ENCODE measurements around the gene CTDP1.
"Not testable (repeated sequence)": the region's sequence is repeated elsewhere in the genome, so short reads cannot be mapped to it uniquely, and the experiment has no call there.

CTDP1 gene

GRCh38 chr18:79737426-79737825 lies 57.8 kb downstream of the CTDP1 start:
- no peak overlapping the region for H3K4me3 ChIP-seq (ENCODE audit: low read depth, low read length)
- DNase-seq (ENCODE audit: low read depth) = no peak
- no peak for TF ChIP-seq CTCF (conservative IDR thresholded peaks at IDR 0.05; ENCODE audit: low read depth, low read length)

DNA sequence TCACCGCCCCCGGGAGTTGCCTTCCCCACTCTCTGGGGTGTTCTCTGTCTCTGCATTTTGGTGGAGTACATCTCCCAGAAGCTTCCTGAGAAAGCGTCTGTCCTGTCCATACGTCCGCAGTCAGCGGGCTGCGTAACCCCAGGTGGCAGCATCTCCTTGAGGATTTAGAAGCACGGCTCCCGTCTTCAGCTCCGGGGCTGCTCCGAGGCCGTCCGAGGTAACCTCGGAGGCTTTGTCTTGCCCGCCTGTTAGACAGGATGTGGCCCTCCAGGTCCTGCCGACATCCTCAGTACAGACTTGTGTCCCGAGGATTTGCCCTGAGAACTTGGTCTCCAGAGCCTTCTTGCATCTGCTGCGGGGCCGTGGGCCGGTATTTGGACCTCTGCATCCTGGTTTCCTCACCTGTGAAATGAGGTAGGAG lies 58.4 kb downstream of the CTDP1 start:
- TF ChIP-seq CTCF (conservative IDR thresholded peaks at IDR 0.05; ENCODE audit: low read depth, low read length) = no peak
- no peak overlapping the region for H3K4me3 ChIP-seq (ENCODE audit: low read depth, low read length)
- DNase-seq (ENCODE audit: low read depth) = no peak

- no peak for TF ChIP-seq CTCF (conservative IDR thresholded peaks at IDR 0.05; ENCODE audit: low read depth, low read length)
- peak; percentile 65 for DNase-seq (ENCODE audit: low read depth)
- no peak overlapping the region for H3K4me3 ChIP-seq (ENCODE audit: low read depth, low read length)
These were observed 59.2 kb downstream of the CTDP1 start for GRCh38 chr18:79738581-79739439.

DNA sequence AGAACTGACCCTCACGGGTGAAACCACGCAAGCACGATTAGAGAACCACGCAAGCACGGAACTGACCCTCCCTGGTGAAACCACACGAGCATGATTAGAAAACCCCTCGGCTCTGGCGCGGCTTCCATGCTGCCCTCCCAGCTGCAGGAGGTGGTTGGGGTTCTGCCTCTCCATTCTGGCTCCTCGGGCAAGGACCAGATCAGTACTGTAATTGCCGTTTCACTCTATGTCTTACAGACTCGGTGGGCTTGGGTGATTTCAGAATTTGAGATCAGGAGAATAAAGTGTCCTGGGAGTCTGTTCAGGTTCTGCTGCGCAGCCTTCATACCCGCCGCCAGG lies 59.8 kb downstream of the CTDP1 start:
- no peak overlapping the region for H3K4me3 ChIP-seq (ENCODE audit: low read depth, low read length)
- no peak for DNase-seq (ENCODE audit: low read depth)
- no peak for TF ChIP-seq CTCF (conservative IDR thresholded peaks at IDR 0.05; ENCODE audit: low read depth, low read length)

- DNase-seq (ENCODE audit: low read depth); H3K4me3 ChIP-seq (ENCODE audit: low read depth, low read length): not testable (repeated sequence)
These were observed 60.4 kb downstream of the CTDP1 start for GRCh38 chr18:79740047-79740446.

- no peak for TF ChIP-seq CTCF (conservative IDR thresholded peaks at IDR 0.05; ENCODE audit: low read depth, low read length)
- no peak overlapping the region for H3K4me3 ChIP-seq (ENCODE audit: low read depth, low read length)
- DNase-seq (ENCODE audit: low read depth) = no peak
These were observed 61.1 kb downstream of the CTDP1 start for GRCh38 chr18:79740521-79741361.

DNA sequence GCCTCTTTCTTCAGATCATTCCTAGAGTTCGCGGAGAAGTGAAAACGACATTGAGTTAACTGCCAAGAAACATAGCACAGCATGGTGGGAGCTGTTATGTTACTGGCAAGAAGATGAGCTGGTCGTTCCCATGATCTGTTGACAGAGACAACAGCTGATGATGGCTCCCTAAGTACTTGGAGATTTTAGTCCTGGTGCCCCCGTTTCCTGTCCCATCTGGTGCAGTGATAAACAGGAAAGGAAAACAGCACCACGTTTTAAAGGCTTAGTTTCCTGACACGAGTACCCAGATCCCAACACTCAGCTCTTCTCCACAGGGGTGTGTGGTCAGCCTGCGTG lies 61.7 kb downstream of the CTDP1 start:
- H3K4me3 ChIP-seq (ENCODE audit: low read depth, low read length) = no peak overlapping the region
- DNase-seq (ENCODE audit: low read depth) = peak; percentile 70
- TF ChIP-seq CTCF (conservative IDR thresholded peaks at IDR 0.05; ENCODE audit: low read depth, low read length) = no peak

Measured in choroid plexus epithelial cell (primary cell).